Stimulated activated CD8-positive, alpha-beta memory T cell treated with anti-CD3 and anti-CD28 coated beads, Interleukin-2, amount 100 ng/mL, for 1 hour (primary cell): ENCODE results near the gene STXBP3.
"Not testable (repeated sequence)": the region's sequence is repeated elsewhere in the genome, so short reads cannot be mapped to it uniquely, and the experiment has no call there.

Experiments
- DNase-seq, 2 donors: peaks; one replicate each; pipeline ENCODE4 v3.0.0-alpha.2; 2020; ENCODE audit warnings: low read depth in 2 of 2

STXBP3 gene, protein sequence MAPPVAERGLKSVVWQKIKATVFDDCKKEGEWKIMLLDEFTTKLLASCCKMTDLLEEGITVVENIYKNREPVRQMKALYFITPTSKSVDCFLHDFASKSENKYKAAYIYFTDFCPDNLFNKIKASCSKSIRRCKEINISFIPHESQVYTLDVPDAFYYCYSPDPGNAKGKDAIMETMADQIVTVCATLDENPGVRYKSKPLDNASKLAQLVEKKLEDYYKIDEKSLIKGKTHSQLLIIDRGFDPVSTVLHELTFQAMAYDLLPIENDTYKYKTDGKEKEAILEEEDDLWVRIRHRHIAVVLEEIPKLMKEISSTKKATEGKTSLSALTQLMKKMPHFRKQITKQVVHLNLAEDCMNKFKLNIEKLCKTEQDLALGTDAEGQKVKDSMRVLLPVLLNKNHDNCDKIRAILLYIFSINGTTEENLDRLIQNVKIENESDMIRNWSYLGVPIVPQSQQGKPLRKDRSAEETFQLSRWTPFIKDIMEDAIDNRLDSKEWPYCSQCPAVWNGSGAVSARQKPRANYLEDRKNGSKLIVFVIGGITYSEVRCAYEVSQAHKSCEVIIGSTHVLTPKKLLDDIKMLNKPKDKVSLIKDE

GRCh38 chr1:108746382-108747170, at the start of gene STXBP3:
TSS of gene STXBP3 (plus strand) at chr1:108746674. CDS start at chr1:108746738, 64 bp downstream.
- DNase-seq: peak; percentile 100

- DNase-seq: no peak
These were observed 46.8 kb upstream of the STXBP3 start for GRCh38 chr1:108699375-108700332.

GRCh38 chr1:108701176-108701849, 45.2 kb upstream of the STXBP3 start:
- DNase-seq: no peak

DNA sequence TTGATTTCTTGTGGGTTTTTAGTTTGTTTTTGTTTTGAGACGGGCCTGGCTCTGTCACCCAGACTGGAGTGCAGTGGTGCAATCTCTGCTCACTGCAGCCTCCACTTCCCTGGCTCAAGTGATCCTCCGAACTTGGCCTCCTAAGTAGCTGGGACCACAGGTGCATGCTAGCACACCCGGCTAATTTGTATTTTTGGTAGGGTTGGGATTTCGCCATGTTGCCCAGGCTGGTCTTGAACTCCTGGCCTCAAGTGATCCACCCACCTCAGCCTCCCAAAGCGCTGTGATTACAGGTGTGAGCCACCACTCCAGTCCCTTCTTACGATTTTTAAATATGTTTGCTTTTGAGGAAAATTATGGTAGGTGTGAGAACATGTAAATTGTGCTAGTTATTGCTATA, 44.4 kb upstream of the STXBP3 start:
- DNase-seq: not testable (repeated sequence)

- no peak for DNase-seq
These were observed 42.5 kb upstream of the STXBP3 start for GRCh38 chr1:108703939-108704338.

DNA sequence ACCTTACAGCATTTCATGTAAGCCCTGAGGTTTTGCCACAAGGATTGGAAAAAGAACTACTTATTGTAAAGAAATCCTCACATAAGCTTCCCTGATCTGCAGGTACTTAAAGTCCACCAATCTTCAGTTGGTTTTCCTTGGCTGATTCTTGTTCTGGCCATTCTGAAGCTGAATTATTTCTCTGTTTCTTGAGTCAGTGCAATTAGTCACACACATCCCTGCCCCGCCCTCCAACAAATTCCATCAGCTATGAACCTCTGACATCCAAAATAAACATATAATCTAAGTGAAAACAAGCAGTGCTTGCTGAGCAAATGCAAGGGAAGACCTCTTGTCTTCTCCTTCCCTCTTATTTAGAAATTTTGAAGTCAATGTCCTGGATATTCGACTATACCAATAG, 42.0 kb upstream of the STXBP3 start:
- no peak for DNase-seq

- DNase-seq: no peak
These were observed 39.8 kb upstream of the STXBP3 start for GRCh38 chr1:108706643-108707042.

DNA sequence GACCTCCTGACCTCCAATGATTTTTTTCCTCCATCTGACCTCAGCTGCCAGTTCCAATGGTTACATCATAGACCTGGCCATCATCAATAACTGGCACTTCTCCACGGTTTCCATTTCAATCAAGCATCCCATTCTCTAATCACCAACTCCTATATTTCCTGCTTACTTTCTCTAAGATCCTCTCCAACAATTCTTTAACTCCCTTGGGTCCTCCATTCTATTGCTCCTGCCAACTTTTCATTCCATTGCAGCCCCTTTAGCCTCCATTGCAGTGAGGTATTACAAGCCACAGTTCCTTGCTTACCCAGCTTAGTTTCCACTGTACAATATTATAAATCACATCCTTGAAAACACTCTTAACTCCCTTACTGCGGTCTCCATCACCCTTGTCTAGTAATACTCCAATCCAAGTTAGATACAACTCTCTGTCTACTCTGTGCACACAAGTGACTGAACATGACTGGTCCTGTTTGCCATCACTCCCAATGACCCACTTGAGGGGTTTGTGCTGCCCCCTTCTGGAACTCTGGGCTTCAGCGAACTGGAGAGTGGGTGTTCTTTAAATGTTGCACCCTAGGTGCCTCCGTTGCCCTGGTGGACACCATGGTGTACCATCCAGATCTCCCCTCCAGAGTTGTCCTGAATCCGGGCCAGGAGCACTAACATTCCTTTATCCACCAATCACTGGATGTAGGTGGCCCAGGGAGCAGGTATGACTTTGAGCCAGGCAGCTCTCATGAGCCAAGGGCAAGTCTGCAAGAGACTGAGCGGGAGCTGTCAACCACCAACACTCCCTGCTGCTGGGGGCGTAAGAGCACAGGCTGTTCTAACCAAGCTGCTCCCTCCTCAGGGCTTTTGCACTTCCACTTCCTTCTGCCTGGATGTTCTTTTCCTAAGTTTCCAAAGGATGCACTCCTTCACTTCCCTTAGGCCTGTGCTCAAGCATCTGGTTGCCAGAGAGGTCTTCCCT, 37.5 kb upstream of the STXBP3 start:
- DNase-seq: peak; percentile 24 to 47

DNA sequence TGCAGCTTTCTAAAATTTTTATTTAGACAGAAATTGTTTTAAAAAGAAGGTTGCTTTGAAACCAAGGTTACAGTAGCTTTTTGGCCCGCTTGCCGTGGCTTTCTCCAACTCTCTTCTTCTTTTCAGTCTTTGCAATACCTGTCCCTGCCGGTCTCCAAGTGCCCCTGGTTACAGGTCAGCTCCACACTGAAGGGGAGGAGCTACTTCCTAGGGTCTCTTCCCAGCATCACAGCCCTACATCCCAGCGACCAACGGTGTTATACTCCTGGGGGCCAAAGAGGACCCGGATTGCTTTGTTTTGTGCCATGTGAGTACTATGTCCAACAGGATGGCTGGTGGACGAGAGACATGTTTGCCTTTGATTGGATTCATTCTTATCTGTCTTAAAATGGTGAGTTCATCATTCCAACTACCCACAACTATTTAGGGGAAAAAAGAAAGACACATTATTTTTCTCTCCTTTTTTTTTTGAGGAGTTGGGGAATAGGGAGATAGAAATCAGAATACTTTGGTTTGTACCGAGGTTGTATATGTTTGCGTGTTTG, 33.8 kb upstream of the STXBP3 start, which contains the start of gene FNDC7:
Gene FNDC7, plus strand, starts transcription at position 303 of the 545 bp plus-strand sequence. Its CDS starts 26 bp downstream, at position 329.
- DNase-seq: no peak

GRCh38 chr1:108715932-108716331, 30.5 kb upstream of the STXBP3 start:
- no peak for DNase-seq

DNA sequence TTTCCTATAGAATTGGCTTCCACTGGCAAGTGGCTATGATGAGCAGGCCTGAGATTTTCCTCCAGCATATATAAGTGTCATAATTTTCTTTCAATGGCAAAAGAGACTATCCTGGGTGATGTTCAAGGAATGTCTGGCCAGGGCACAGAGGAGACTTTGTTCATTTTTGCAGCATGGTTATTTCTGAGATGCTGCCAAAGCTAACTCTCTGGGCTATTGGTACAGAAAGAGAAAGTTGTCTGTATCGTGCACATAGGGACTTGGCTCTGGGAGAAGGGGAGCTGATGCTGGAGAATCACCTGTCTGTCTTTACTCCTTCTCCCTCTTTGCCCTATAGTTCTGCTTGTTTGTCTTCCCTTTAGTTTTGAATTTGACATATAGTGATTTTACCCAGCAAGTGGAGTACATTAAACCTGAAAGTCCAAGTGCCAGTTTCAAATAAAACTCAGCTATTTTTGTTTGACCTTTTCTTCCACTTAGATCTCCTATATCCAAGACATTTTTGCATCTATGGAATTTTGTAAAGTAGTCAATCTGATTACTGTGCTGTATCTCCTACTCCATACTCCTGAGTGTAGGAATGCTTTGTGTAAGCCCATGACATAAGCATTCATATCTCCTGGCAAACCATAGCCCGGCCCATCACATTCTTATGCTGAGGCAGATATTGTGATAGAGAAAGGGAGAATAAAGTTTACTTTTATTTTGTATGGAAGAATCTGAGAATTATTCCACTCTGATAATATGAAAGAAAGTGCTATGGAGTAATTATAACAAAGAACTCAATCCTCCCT, 29.8 kb upstream of the STXBP3 start:
- no peak for DNase-seq

DNA sequence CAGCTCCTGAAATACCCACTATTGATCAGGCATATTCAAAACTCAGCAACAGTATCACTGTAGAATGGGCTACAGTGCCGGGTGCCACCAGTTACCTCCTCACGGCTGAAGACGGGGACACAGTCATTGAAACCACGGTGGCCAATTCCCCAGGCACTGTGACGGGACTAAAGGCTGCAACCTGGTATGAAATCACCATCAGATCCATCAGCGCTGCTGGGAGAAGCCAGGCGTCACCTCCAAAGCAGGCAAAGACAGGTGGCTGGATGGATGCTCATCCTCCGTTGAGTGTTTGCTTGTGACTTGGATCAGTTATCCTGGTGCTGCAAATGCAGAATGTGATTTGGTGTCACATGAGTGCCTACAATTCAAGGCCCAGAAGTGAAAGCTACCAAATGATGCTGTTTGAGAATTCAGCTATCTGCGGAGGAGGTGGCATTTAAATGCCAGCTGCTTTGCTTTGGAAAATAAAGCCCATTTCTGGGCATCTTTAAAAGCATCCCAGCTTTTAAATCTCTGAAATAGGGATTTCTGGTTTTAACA, 28.6 kb upstream of the STXBP3 start:
- no peak for DNase-seq

- DNase-seq: no peak
These were observed 27.4 kb upstream of the STXBP3 start for GRCh38 chr1:108718927-108719655.

DNA sequence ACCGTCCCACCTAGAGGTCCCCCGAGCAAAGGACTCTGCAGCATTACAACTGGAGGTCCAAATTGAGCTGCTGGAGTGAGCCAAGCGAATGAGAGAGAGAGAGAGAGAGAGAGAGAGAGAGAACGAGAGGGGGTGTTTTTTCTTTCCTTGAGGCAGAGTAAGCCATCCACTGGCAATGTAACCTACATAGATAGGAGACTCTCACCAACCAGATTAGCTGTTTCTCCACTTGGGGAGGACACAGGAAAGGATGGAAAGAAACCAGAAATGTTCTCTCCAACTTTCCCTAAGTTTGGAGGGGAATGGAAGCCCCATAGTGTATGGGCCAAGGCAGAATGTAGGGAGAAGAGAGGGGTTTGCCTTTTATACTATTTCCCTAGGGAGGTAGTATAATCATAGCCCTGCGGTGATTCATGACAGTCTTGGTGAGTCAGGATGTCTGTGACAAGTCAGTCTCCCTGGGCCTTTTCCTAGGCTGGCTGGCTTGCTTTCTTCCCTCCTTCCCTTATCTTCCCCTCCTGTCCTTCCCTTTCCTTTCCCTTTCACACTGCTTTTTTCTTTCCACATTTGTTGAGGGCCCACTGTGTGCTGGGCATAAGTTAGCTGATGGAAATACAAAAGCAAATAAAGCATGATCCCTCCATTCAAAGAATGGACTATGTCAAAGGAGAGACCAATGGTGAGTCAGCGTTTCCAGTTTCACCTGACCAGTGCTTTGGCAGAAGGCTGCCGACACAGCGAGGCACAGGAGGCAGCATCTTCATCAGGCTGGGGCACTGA, 26.6 kb upstream of the STXBP3 start:
- DNase-seq: no peak

GRCh38 chr1:108722292-108722691, 24.2 kb upstream of the STXBP3 start:
- DNase-seq: no peak

GRCh38 chr1:108725906-108726305, 20.6 kb upstream of the STXBP3 start:
- no peak for DNase-seq
